ENCODE results near the gene HYAL3. TPM values are rescaled to one million over a fixed set of nuclear protein-coding genes. Genes with fewer than 3 reads are reported as not detected.
A peak's percentile ranks its signal among the peaks of the same experiment; 100 is the strongest.

Gene HYAL3
- total RNA-seq, 2 experiments from 2014 or later, result 3.0 to 3.2 TPM

GRCh38 chr3:50292159-50293078 lies 6.8 kb downstream of the HYAL3 start, which contains the start of gene IFRD2:
Gene IFRD2, minus strand, starts transcription at chr3:50292429. Its CDS starts 155 bp downstream, at chr3:50292274.
- ATAC-seq (ENCODE audit: poor library complexity) (peak; percentile 98), DNase-seq (peak; percentile 90 to 98 (median 95))
- ChIA-PET CTCF (interaction anchor here (1.0 to 2.4 kb wide), 6 partner anchors 16 to 55 kb away, joined by 3 to 9 read pairs (median 4); no protein-coding TSS in a partner anchor), POLR2A (interaction anchor here (0.6 to 3.3 kb wide), 19 partner anchors 25 to 1690 kb away, joined by 3 to 28 read pairs (median 4); partner anchors contain the start of genes CYB561D2, GNAI2, NPRL2 and RASSF1)
- H3K4me1 ChIP-seq (ENCODE audit: insufficient read depth, low read length), result peaks cover 25% of the 10 kb centered on the region
- H3K27me3 ChIP-seq (ENCODE audit: control insufficient read depth in 1 of 2, insufficient read depth in 2 of 2, low read length in 2 of 2), result no peaks in the 10 kb centered on the region
- H3K9me3 ChIP-seq (ENCODE audit: control insufficient read depth in 1 of 2, insufficient read depth in 1 of 2, low read length in 2 of 2), result no peaks in the 10 kb centered on the region
- Mint-ChIP-seq H3K36me3 (ENCODE audit: low read depth) (peaks cover 29% of the 10 kb centered on the region), H3K4me3 (peak within 1 kb of the TSS; percentile 95), H3K4me1 (ENCODE audit: low read depth) (peaks cover 20% of the 10 kb centered on the region), H3K9me3 (no peaks in the 10 kb centered on the region), H3K27me3 (no peaks in the 10 kb centered on the region), H3K27ac (peak within 1 kb of the TSS; percentile 93)
- peak within 1 kb of the TSS; percentile 48 to 60 for H3K27ac ChIP-seq (ENCODE audit: low read depth in 1 of 2, low read length in 2 of 2)
- H3K36me3 ChIP-seq (ENCODE audit: insufficient read depth, low read length), result peaks cover 32% of the 10 kb centered on the region
- H3K4me3 ChIP-seq (ENCODE audit: low read length), result peak within 1 kb of the TSS; percentile 95
- intact Hi-C loops (cut with DNase I, micrococcal nuclease), result loop anchor here in 1 of 2 experiments (2.0 to 5.0 kb wide), 2 partner anchors 58 to 350 kb away; partner anchors contain the start of genes CYB561D2, NPRL2 and RBM6
- TF ChIP-seq, protein P1, sequence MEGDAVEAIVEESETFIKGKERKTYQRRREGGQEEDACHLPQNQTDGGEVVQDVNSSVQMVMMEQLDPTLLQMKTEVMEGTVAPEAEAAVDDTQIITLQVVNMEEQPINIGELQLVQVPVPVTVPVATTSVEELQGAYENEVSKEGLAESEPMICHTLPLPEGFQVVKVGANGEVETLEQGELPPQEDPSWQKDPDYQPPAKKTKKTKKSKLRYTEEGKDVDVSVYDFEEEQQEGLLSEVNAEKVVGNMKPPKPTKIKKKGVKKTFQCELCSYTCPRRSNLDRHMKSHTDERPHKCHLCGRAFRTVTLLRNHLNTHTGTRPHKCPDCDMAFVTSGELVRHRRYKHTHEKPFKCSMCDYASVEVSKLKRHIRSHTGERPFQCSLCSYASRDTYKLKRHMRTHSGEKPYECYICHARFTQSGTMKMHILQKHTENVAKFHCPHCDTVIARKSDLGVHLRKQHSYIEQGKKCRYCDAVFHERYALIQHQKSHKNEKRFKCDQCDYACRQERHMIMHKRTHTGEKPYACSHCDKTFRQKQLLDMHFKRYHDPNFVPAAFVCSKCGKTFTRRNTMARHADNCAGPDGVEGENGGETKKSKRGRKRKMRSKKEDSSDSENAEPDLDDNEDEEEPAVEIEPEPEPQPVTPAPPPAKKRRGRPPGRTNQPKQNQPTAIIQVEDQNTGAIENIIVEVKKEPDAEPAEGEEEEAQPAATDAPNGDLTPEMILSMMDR (IDR thresholded peaks at IDR 0.05), result no peak

- intact Hi-C loops (cut with DNase I, micrococcal nuclease), result loop anchor here in 1 of 2 experiments (5.0 kb wide), 1 partner anchor 348 kb away; the partner anchor contains the start of gene RBM6
- no peaks in the 10 kb centered on the region for H3K27me3 Mint-ChIP-seq
- no peaks in the 10 kb centered on the region for H3K9me3 ChIP-seq (ENCODE audit: control insufficient read depth in 1 of 2, insufficient read depth in 1 of 2, low read length in 2 of 2)
- peaks cover 24% of the 10 kb centered on the region for H3K4me1 ChIP-seq (ENCODE audit: insufficient read depth, low read length)
- ATAC-seq (ENCODE audit: poor library complexity), result no peak
- H3K36me3 Mint-ChIP-seq (ENCODE audit: low read depth), result peaks cover 32% of the 10 kb centered on the region
- peak overlapping the region; percentile 48 for H3K4me3 Mint-ChIP-seq
- ChIA-PET POLR2A (no interaction called here), CTCF (no interaction called here)
- H3K27me3 ChIP-seq (ENCODE audit: control insufficient read depth in 1 of 2, insufficient read depth in 2 of 2, low read length in 2 of 2), result no peaks in the 10 kb centered on the region
- peaks cover 36% of the 10 kb centered on the region for H3K36me3 ChIP-seq (ENCODE audit: insufficient read depth, low read length)
- DNase-seq, result peak in 1 of 14 experiments; percentile 38
- no peak overlapping the region for H3K4me3 ChIP-seq (ENCODE audit: low read length)
- no peak overlapping the region for H3K27ac Mint-ChIP-seq
- no peaks in the 10 kb centered on the region for H3K9me3 Mint-ChIP-seq
- TF ChIP-seq, protein P1 (IDR thresholded peaks at IDR 0.05), result no peak
- peaks cover 20% of the 10 kb centered on the region for H3K4me1 Mint-ChIP-seq (ENCODE audit: low read depth)
- H3K27ac ChIP-seq (ENCODE audit: low read depth in 1 of 2, low read length in 2 of 2), result no peak overlapping the region
These were observed 9.0 kb downstream of the HYAL3 start for GRCh38 chr3:50290161-50290641.

DNA sequence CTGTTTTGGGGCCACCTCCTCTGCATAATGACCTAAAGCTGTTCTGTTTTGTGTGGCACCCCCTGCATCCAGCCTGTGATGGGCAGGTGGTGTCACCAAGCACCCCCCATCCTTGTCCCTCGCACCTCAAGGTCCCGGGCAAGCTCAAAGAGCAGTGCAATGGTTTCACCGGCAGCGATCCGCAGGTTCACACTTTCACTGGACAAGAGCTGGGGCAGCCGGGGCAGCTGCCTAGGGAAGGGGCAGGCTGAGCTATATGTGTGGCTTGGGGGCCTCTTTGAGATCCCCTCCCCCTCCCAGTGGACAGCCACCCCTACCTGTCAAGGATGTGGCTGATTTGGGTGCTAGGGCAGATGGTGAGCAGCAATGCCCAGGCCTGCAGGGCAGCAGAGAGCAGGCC lies 10.1 kb downstream of the HYAL3 start:
- Histone ChIP-seq H3K27me3 (ENCODE audit: control insufficient read depth in 1 of 2, insufficient read depth in 2 of 2, low read length in 2 of 2) (no peaks in the 10 kb centered on the region), H3K4me1 (ENCODE audit: insufficient read depth, low read length) (peaks cover 24% of the 10 kb centered on the region), H3K9me3 (ENCODE audit: control insufficient read depth in 1 of 2, insufficient read depth in 1 of 2, low read length in 2 of 2) (no peaks in the 10 kb centered on the region), H3K36me3 (ENCODE audit: insufficient read depth, low read length) (peaks cover 36% of the 10 kb centered on the region), H3K27ac (ENCODE audit: low read depth in 1 of 2, low read length in 2 of 2) (no peak overlapping the region), H3K4me3 (ENCODE audit: low read length) (no peak overlapping the region)
- ATAC-seq (ENCODE audit: poor library complexity) (no peak), DNase-seq (peak in 1 of 14 experiments; percentile 16)
- TF ChIP-seq, protein P1 (IDR thresholded peaks at IDR 0.05), result no peak
- intact Hi-C loops (cut with DNase I, micrococcal nuclease), result no loop called here
- H3K4me3 Mint-ChIP-seq, result peak overlapping the region; percentile 48
- H3K4me1 Mint-ChIP-seq (ENCODE audit: low read depth), result peaks cover 20% of the 10 kb centered on the region
- POLR2A ChIA-PET, result interaction anchor here (1.6 kb wide), 1 partner anchor 62 kb away, joined by 4 read pairs; the partner anchor contains the start of genes CYB561D2 and NPRL2
- CTCF ChIA-PET, result interaction anchor here (1.8 kb wide), 1 partner anchor 14 kb away, joined by 3 read pairs; no protein-coding TSS in a partner anchor
- H3K36me3 Mint-ChIP-seq (ENCODE audit: low read depth), result peaks cover 32% of the 10 kb centered on the region
- no peak overlapping the region for H3K27ac Mint-ChIP-seq
- no peaks in the 10 kb centered on the region for H3K9me3 Mint-ChIP-seq
- H3K27me3 Mint-ChIP-seq, result no peaks in the 10 kb centered on the region
